ENCODE measurements around the gene SLC12A7. TPM values are rescaled to one million over a fixed set of nuclear protein-coding genes. Genes with fewer than 3 reads are reported as not detected.

The SLC12A7 gene
- total and polyA plus RNA-seq, 12 donors: 36.3 to 208 (median 143) TPM

- DNase-seq: peak in 1 of 2 donors; percentile 10
- peaks cover 0 to 4% (median 0%) of the 10 kb centered on the region in 9 donors for H3K4me1 ChIP-seq
- TF ChIP-seq, protein P1, sequence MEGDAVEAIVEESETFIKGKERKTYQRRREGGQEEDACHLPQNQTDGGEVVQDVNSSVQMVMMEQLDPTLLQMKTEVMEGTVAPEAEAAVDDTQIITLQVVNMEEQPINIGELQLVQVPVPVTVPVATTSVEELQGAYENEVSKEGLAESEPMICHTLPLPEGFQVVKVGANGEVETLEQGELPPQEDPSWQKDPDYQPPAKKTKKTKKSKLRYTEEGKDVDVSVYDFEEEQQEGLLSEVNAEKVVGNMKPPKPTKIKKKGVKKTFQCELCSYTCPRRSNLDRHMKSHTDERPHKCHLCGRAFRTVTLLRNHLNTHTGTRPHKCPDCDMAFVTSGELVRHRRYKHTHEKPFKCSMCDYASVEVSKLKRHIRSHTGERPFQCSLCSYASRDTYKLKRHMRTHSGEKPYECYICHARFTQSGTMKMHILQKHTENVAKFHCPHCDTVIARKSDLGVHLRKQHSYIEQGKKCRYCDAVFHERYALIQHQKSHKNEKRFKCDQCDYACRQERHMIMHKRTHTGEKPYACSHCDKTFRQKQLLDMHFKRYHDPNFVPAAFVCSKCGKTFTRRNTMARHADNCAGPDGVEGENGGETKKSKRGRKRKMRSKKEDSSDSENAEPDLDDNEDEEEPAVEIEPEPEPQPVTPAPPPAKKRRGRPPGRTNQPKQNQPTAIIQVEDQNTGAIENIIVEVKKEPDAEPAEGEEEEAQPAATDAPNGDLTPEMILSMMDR (IDR thresholded peaks at IDR 0.05): no peak
- peak in 2 of 8 donors; percentile 17 to 29 for ATAC-seq
- H3K9me3 ChIP-seq: no peaks in the 10 kb centered on the region
- no peak overlapping the region for H3K4me3 ChIP-seq
- H3K27me3 ChIP-seq: no peaks in the 10 kb centered on the region
- no peaks in the 10 kb centered on the region for H3K36me3 ChIP-seq
- intact Hi-C loops (cut with DNase I): loop anchor here in 1 of 10 donors (10.0 kb wide), 1 partner anchor 127 kb away; no protein-coding TSS in a partner anchor
- no peak overlapping the region for H3K27ac ChIP-seq
- WGBS, 2 donors: 95% methylated on average over 19 of the region's 19 CpGs
These were observed 94.0 kb downstream of the SLC12A7 start for GRCh38 chr5:1017691-1018455.

DNA sequence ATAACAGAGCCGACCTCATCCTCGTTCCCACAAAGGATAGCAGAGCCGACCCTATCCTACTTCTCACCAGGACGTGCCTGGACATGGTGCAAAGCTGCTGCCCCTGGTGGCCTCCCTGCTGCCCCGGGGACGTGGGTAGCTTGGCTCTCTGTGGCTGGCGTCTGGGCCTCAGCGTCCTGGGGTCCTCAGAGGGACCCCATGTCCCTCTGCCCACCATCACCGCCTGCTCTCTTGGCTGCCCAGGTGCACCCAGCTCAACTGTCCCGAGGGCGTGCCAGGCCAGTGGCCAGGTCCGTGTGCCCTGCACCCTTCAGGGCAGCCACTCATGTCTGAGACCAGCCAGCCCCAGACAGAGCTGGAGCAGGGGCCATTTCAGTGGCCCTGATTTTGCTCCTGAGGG lies 94.8 kb downstream of the SLC12A7 start:
- no peak overlapping the region for H3K27ac ChIP-seq
- 80 to 85% methylated on average over 12 of the region's 12 CpGs for whole genome bisulfite sequencing, 2 donors
- peaks cover 0 to 2% (median 0%) of the 10 kb centered on the region in 7 donors for H3K27me3 ChIP-seq
- intact Hi-C loops (cut with DNase I): loop anchor here in 1 of 10 donors (10.0 kb wide), 1 partner anchor 128 kb away; no protein-coding TSS in a partner anchor
- H3K4me3 ChIP-seq: no peak overlapping the region
- DNase-seq (peak in 1 of 2 donors; percentile 7), ATAC-seq (no peak)
- H3K4me1 ChIP-seq: peaks cover 0 to 4% (median 0%) of the 10 kb centered on the region in 9 donors
- H3K36me3 ChIP-seq: no peaks in the 10 kb centered on the region
- TF ChIP-seq, protein P1 (IDR thresholded peaks at IDR 0.05): no peak
- no peaks in the 10 kb centered on the region for H3K9me3 ChIP-seq

DNA sequence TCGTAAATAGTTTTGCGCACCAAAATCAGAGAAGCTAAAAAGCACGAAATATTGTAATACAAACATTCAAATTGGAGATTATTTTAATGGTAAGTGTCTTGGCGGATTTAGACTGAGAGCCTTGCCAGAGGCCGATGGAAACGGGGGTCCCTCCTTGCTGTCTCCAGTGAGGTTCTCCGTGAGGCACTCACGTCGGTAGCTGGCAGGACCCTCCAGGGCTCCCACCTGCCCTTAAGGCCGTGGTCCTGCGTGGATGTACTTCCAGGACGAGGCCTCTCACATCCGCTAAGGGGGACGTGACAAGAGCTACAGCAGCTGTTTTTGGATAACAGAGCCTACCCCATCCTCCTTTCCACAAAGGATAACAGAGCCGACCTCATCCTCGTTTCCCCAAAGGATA lies 95.4 kb downstream of the SLC12A7 start:
- 84 to 85% methylated on average over 16 of the region's 16 CpGs for WGBS, 2 donors

GRCh38 chr5:1016036-1016435 lies 95.8 kb downstream of the SLC12A7 start:
- Histone ChIP-seq H3K4me1 (peaks cover 0 to 6% (median 0%) of the 10 kb centered on the region in 9 donors), H3K27me3 (peaks cover 0 to 10% (median 0%) of the 10 kb centered on the region in 7 donors), H3K4me3 (no peak overlapping the region), H3K9me3 (no peaks in the 10 kb centered on the region), H3K36me3 (no peaks in the 10 kb centered on the region), H3K27ac (no peak overlapping the region)
- DNase-seq (peak in 1 of 2 donors; percentile 21), ATAC-seq (peak in 2 of 8 donors; percentile 6 to 53)
- 75 to 77% methylated on average over 19 of the region's 19 CpGs for WGBS, 2 donors
- intact Hi-C loops (cut with DNase I): loop anchor here in 1 of 10 donors (10.0 kb wide), 1 partner anchor 129 kb away; no protein-coding TSS in a partner anchor
- TF ChIP-seq, protein P1 (IDR thresholded peaks at IDR 0.05): no peak

More for the DNA sequence above, 95.4 kb downstream of the SLC12A7 start:
- DNase-seq (no peak), ATAC-seq (no peak)
- intact Hi-C loops (cut with DNase I): loop anchor here in 1 of 10 donors (10.0 kb wide), 1 partner anchor 128 kb away; no protein-coding TSS in a partner anchor
- Histone ChIP-seq H3K27ac (no peak overlapping the region), H3K9me3 (no peaks in the 10 kb centered on the region), H3K27me3 (peaks cover 0 to 7% (median 0%) of the 10 kb centered on the region in 7 donors), H3K4me1 (peaks cover 0 to 4% (median 0%) of the 10 kb centered on the region in 9 donors), H3K4me3 (no peak overlapping the region), H3K36me3 (no peaks in the 10 kb centered on the region)
- TF ChIP-seq, protein P1 (IDR thresholded peaks at IDR 0.05): no peak
